Tracheal epithelial cell (primary cell): Measurements from ENCODE around the gene NXPH2. TPM values are rescaled to one million over a fixed set of nuclear protein-coding genes. Genes with fewer than 3 reads are reported as not detected.

Source experiments
- total RNA-seq: library from RNA; depleted of rRNA; stranded (reverse); fragments of >200 nt; gene quantifications from 2 replicates; pipeline ENCODE4 v1.2.1, GENCODE V29; 2014

The NXPH2 gene
- total RNA-seq, result not detected in 2 replicates

DNA sequence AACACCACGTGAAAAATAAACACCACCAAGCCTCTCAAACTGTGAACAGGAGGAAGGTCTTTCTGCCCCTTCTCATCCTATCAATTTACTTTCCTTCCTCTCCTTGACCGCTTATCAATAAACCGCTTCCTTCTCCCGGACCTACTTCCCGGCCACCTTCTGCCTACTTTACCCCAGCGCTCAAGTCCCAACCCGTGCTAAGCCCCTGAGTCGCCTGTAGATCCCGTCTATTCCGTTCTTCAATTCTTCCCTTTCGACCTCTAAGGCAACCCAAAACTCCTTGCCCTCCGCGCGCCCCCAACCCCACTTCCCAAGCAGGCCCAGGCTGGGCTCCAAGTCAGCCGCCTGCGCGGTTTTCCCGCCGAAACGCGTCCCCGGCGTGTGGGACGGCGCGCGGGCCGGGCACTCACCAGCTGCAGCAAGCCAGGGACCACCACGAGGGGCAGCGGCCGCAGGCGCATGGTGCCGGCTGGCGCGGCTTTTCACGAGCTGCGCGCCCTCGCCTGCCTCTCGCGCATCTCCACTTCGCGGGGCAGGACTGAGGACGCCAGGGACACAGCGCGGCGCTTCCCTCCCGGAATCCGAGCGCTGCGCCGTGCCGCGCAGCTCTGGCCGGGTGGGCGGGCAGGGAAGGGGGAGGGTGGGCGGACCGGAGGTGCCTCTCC is at the start of gene NXPH2:
NXPH2 (minus strand) TSS at position 610 of the 665 bp plus-strand sequence; CDS start at position 461, 149 bp downstream.

